Pancreas (tissue), 10 donors: ENCODE measurements around the gene PRKCH. TPM values are rescaled to one million over a fixed set of nuclear protein-coding genes. Genes with fewer than 3 reads are reported as not detected.

Experiments
- ATAC-seq, 4 donors: fragments of 200-7000 bp; cut with Tn5 transposase; one replicate each; pipeline versions ENCODE4 v1.8.0 to v1.9.1; 2020; ENCODE audit warnings: mild to moderate bottlenecking in 4 of 4, moderate library complexity in 4 of 4
- DNase-seq, 6 donors: peaks; one replicate each; pipeline ENCODE4 v3.0.0-alpha.2; 2020
- FAIRE-seq: peaks from 2 replicates; lab custom pipeline; 2012; peaks lifted over from hg19 to GRCh38; lab: Jason Lieb, UNC
- H3K27ac ChIP-seq, 4 donors: fragments of 200-600 bp; sonication (generic); 1 replicate in 3 of 4; 2 replicates in 1 of 4; pipeline versions ENCODE4 v1.5.0 to v1.8.0; 2020
- H3K27me3 ChIP-seq, 4 donors: fragments of 200-600 bp; one replicate each; pipeline ENCODE4 v1.8.0; 2021
- H3K36me3 ChIP-seq, 3 donors: fragments of 200-600 bp; sonication (generic) in 1 of 3; one replicate each; pipeline versions ENCODE4 v1.5.0 to v1.8.0; 2020 to 2021
- H3K4me1 ChIP-seq, 3 donors: fragments of 200-600 bp; one replicate each; pipeline ENCODE4 v1.8.0; 2021
- H3K4me3 ChIP-seq, 4 donors: fragments of 200-600 bp; sonication (generic) in 2 of 4; one replicate each; pipeline versions ENCODE4 v1.5.0 to v1.8.0; 2020 to 2021
- H3K9me3 ChIP-seq, 4 donors: fragments of 200-600 bp; one replicate each; pipeline ENCODE4 v1.8.0; 2021
- CTCF ChIP-seq, 4 donors: fragments of 200-600 bp; sonication (generic) in 3 of 4; IDR thresholded peaks; one replicate each; pipeline versions ENCODE4 v1.5.0 to v1.8.0; 2021; ENCODE audit warnings: antibody characterized with exemption in 4 of 4
- WGBS, 2 donors: extraction: QIAGEN DNeasy Blood & Tissue Kit; methylation state at CpG; one replicate each; pipeline ENCODE4 v1.1.7; 2013; 5-methylcytosine and 5-hydroxymethylcytosine counted together
- intact Hi-C, 3 donors: fragments of 100-400 bp; cut with DNase I; formaldehyde crosslinking; loops; one replicate each; pipeline versions ENCODE4 v1.11.1 to v1.14.2; 2022
- polyA plus RNA-seq, 2 donors: library from polyadenylated mRNA; stranded (reverse); fragments of 200-250 nt; gene quantifications; one replicate each; pipeline ENCODE4 v1.2.3, GENCODE V29; 2013
- total RNA-seq, 6 donors: library from RNA; stranded (reverse); fragmentation: NEBNext Ultra II Directional in 4 of 6; extraction: Animal tissue kit (Norgen Biotek cat#: 25700) in 4 of 6; gene quantifications; one replicate each; pipeline versions ENCODE4 v1.2.1 to v1.2.4, GENCODE V29; 2021 to 2023
- donor health status: healthy with polysubstance abuse.
- donor health status: DM: no; HTN: no; CAD: no; lungs with moderate emphysema.
- donor health status: DM: no; HTN: no; CAD: no.
- donor health status: control.
- donor health status: control.
- donor health status: Bipolar disorder and iron deficiency.
- donor health status: DM: yes; HTN: yes; CAD: no.
- donor health status: DM: no; HTN: no; CAD: no.
- donor health status: DM: no; HTN: no; CAD: no.
- donor health status: DM: yes; HTN: yes; CAD: no.

PRKCH gene
- total and polyA plus RNA-seq, 8 donors: 3.6 to 16.9 (median 8.9) TPM

DNA sequence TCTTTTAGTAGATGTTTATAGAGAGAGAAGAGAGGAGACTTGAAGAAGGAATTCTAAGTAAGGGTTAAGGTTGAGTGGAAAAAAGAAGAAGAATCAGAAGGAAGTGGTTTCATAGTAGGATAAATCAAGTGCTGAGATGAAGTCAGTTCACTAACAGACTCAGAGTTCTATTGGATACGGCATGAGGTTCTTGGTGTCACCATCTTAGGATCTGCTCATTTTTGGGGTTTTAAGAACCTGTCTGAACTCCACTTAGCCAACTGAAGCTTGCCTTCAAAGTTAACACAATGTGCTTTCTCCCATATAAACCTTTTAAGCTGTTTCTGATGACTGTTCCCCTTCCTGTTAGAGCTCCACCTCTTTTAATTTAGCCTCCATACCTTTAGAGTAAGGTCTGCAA, 152.6 kb downstream of the PRKCH start:
- H3K36me3 ChIP-seq: no peaks in the 10 kb centered on the region
- no peak overlapping the region for H3K4me3 ChIP-seq
- H3K9me3 ChIP-seq: no peaks in the 10 kb centered on the region
- no peak for ATAC-seq
- intact Hi-C loops: loop anchor here in 1 of 3 donors (10.0 kb wide), 1 partner anchor 251 kb away; no protein-coding TSS in a partner anchor
- TF ChIP-seq CTCF (IDR thresholded peaks at IDR 0.05): no peak
- H3K4me1 ChIP-seq: peaks cover 4 to 37% (median 15%) of the 10 kb centered on the region in 3 donors
- H3K27me3 ChIP-seq: no peaks in the 10 kb centered on the region
- H3K27ac ChIP-seq: no peak overlapping the region
- no peak for FAIRE-seq
- DNase-seq: no peak
- WGBS, 2 donors: 0 to 48% methylated on average over 1 of the region's 1 CpG

DNA sequence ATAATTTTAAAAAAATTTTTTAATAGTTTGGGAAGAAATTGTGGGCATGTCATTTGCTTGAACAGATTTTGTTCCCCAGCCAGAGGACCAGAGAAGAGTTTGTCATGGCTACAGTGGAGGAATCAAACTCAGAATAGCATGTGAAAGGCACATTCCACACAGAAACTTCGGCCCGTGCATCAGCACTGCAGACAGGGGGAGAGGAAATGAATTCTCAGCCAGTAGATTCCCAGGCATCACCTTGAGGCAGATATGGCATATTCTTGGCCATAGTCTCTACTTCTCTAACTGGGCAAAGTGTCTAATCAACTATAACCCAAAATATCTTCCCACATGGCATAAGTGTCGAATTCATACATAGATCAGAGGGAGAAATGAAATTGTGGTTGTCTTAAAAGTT, 153.3 kb downstream of the PRKCH start:
- no peak for TF ChIP-seq CTCF (IDR thresholded peaks at IDR 0.05)
- H3K9me3 ChIP-seq: no peaks in the 10 kb centered on the region
- no peaks in the 10 kb centered on the region for H3K27me3 ChIP-seq
- DNase-seq (no peak), FAIRE-seq (no peak), ATAC-seq (no peak)
- intact Hi-C loops: loop anchor here in 1 of 3 donors (10.0 kb wide), 1 partner anchor 250 kb away; no protein-coding TSS in a partner anchor
- H3K27ac ChIP-seq: no peak overlapping the region
- peaks cover 4 to 44% (median 15%) of the 10 kb centered on the region in 3 donors for H3K4me1 ChIP-seq
- H3K36me3 ChIP-seq: no peaks in the 10 kb centered on the region
- WGBS, 2 donors: 82 to 83% methylated on average over 3 of the region's 3 CpGs
- H3K4me3 ChIP-seq: no peak overlapping the region

DNA sequence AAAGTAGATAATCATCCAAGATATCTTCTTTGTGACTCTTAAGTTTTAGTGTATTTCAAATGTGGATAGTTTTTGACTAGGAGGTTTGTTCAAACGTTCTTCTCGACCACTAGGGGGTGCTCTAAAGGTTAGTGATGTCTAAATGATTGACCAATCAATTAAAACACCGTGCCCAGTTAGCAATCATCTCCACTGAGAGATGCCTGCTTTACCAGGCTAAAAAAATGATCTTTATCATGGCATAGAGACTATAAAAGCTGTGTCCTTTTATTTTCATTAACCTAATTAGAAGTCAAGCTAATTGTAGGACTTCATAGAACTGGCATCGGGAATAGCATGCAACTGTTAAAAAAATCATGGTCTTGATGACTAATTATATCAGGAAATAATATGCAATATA, 153.9 kb downstream of the PRKCH start:
- DNase-seq (no peak), FAIRE-seq (peak; percentile 9), ATAC-seq (peak; percentile 26 to 65 (median 52))
- H3K4me1 ChIP-seq: peaks cover 4 to 50% (median 20%) of the 10 kb centered on the region in 3 donors
- peak overlapping the region in 2 of 4 donors; percentile 76 to 84 for H3K27ac ChIP-seq
- no peaks in the 10 kb centered on the region for H3K27me3 ChIP-seq
- intact Hi-C loops: loop anchor here in 1 of 3 donors (10.0 kb wide), 1 partner anchor 249 kb away; no protein-coding TSS in a partner anchor
- H3K9me3 ChIP-seq: no peaks in the 10 kb centered on the region
- whole genome bisulfite sequencing, 2 donors: 22 to 24% methylated on average over 4 of the region's 4 CpGs
- H3K36me3 ChIP-seq: no peaks in the 10 kb centered on the region
- H3K4me3 ChIP-seq: no peak overlapping the region
- TF ChIP-seq CTCF (IDR thresholded peaks at IDR 0.05): peak; percentile 44 to 79 (median 60)

GRCh38 chr14:61476105-61476753, 154.8 kb downstream of the PRKCH start:
- Histone ChIP-seq H3K4me1 (peaks cover 8 to 57% (median 20%) of the 10 kb centered on the region in 3 donors), H3K4me3 (no peak overlapping the region), H3K9me3 (no peaks in the 10 kb centered on the region), H3K36me3 (no peaks in the 10 kb centered on the region), H3K27ac (peak overlapping the region in 3 of 4 donors; percentile 57 to 84 (median 76)), H3K27me3 (no peaks in the 10 kb centered on the region)
- no peak for TF ChIP-seq CTCF (IDR thresholded peaks at IDR 0.05)
- no peak for FAIRE-seq
- WGBS, 2 donors: 87 to 88% methylated on average over 2 of the region's 2 CpGs
- intact Hi-C loops: loop anchor here in 1 of 3 donors (10.0 kb wide), 1 partner anchor 249 kb away; no protein-coding TSS in a partner anchor
- ATAC-seq: no peak
- no peak for DNase-seq
